ENCODE data around the gene TTLL9. TPM values are rescaled to one million over a fixed set of nuclear protein-coding genes. Genes with fewer than 3 reads are reported as not detected.

Gene TTLL9, protein sequence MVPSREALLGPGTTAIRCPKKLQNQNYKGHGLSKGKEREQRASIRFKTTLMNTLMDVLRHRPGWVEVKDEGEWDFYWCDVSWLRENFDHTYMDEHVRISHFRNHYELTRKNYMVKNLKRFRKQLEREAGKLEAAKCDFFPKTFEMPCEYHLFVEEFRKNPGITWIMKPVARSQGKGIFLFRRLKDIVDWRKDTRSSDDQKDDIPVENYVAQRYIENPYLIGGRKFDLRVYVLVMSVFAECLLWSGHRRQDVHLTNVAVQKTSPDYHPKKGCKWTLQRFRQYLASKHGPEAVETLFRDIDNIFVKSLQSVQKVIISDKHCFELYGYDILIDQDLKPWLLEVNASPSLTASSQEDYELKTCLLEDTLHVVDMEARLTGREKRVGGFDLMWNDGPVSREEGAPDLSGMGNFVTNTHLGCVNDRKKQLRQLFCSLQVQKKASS
- not detected in 2 replicates for total RNA-seq

DNA sequence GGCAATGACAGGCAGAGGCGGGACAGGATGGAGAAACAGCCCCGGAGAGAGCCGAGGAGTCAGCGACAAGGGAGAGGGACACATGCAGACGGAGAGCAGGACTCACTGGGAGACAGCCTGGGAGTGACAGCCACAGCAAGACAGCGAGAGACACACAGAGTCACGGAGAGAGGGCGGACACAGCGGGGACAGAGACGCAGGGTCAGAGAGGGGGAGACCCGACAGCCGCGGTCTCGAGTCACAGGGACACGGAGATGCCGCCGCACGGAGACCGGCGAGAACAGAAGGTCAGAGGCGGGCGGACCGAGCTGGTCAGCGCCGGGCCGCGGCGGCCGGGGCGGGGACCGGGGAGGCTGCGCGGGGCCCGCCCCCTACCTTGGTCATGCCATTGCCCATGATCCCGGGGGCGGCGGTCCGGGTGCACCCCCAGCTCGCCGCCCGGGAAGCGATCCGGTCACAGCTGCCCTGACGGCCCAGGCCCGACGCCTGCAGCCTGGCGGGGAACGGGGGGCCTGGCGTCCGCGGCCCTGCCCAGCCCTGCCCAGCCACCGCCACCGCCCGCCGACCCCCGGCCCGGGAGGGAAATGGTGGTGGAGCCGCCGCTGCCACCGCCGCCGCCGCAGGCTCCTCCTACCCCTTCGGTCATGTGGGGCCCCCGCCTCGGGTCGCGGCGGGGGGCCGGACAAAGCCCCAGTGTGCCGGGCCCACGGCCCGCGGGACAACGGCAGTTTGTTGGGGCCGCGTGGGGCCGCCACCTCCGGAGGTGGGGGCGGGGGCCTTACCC is at the start of gene TTLL9, which contains the start of gene DUSP15:
Gene TTLL9, plus strand, starts transcription at position 693 of the 784 bp plus-strand sequence. CDS start 493 bp downstream, outside the sequence.
Gene DUSP15, minus strand, starts transcription at position 586 of the 784 bp plus-strand sequence. Its CDS starts 190 bp downstream, at position 396.

DNA sequence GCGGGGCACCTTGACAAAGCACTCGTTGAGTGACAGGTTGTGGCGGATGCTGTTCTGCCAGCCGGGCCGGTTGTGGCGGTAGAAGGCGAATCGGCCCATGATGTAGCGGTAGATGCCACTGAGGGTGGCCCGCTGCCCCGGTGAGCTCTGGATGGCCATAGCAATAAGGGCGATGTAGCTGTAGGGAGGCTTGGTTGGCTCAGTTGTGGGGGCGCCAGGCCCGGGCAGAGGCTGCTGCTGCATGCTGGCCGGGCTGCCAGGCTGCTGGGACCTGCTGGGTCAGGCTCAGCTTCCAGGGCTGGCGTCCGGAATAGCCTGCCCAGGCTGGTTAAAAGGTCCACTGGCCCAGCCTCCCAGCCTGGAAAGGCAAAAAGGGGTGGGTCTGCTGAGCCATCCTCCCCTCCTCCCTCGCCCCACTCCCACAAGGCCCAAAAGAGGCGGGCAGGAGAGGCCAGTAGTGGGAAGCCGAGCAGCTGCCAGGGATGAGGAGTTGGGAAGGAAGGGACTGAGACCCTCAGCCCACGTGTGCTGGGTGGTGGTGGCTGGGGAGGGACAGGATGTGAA is 25.1 kb upstream of the TTLL9 start, which contains the start of gene FOXS1:
Gene FOXS1, minus strand, starts transcription at position 305 of the 564 bp plus-strand sequence. Its CDS starts 62 bp downstream, at position 243.

DNA sequence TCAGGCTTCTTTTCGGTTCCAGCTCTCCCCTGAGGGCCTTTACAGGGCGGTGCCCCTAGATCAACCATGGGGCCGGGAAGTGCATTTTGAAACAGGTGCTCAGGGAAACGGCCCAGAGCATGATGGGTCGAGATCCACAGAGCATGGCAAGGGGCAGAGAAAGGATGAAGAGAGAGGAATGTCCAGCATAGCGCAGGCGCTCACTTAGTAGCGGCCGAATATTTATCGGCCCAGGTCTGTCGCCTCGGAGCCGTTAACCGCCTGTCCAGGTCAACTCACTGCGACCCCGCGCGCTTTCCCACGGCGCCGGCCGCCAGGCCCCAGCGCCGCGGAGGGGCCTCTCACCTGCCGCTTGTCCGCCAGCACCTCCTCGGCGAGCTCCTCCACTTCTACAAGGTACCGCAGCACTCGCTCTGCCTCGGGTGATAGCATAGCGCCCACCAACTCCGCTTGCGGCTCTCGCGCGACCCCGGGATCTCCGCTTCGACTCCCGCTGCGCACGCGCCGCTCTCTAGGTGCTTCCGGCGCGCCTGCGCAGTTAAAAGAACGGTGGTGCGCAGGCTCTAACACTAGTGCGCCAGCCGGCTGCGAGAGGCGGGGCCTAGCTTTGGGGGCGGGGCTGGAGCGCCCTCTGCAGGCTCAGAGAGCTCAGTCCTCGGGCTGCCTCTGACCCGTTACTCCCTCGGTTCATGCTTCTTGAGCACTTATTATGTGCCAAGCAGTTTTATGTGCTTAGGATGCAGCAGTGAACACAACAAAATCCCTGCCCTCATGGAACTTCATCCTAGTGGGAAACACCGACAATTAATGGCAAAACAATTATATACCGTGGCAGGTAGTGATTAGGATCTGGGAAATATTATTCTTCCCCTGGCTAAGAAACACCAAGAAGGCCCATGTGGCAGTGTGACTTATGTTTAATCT is 81.4 kb downstream of the TTLL9 start, which contains the start of gene PDRG1:
Gene PDRG1, minus strand, starts transcription at position 517 of the 924 bp plus-strand sequence. Its CDS starts 85 bp downstream, at position 432.

DNA sequence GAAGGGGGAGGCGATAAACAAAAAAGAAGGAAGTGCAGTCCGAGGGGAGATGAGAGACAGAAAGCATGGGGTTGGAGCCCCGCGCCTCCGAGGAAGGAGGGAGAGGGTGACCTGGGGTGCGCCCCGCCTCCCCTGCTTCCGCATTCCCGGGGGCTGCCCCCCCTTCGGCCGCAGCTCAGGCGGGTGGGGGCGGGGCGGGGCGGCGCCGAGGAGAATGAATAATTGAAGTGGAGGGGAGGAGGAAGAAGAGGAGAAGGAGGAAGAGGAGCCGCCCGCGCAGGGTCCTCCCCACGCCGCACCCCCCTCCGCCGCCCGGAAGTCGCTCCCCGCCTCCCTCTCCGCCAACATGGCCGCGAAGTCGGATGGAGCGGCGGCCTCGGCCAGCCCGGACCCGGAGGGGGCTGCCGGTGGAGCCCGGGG is 97.4 kb downstream of the TTLL9 start, which contains the start of gene XKR7:
Gene XKR7, plus strand, starts transcription at position 322 of the 420 bp plus-strand sequence. Its CDS starts 25 bp downstream, at position 347.

Small RNA genes lying within 50 kb of the gene (small RNA-seq; reads per million reads assigned to genes)
- gene RNU1-94P = 18.3 reads per million, percentile 95 among the genes with 10 or more reads in this experiment

Other genes starting within 250 kb of the TTLL9 start
- gene COX4I2, start 232.7 kb upstream of the TTLL9 start, total RNA-seq = not detected in 2 replicates
- gene BCL2L1, start 147.8 kb upstream of the TTLL9 start, total RNA-seq = 77.1 and 98.5 TPM in 2 replicates
- 11.2 and 12.3 TPM in 2 replicates for gene TPX2, start 131.3 kb upstream of the TTLL9 start, total RNA-seq
- under 0.01 and 0.12 TPM in 2 replicates for gene MYLK2, start 51.3 kb upstream of the TTLL9 start, total RNA-seq
- gene FOXS1, start 25.0 kb upstream of the TTLL9 start, total RNA-seq = 0.16 TPM in 1 of 2 replicates, not detected in the other
- 2.1 TPM in 1 of 2 replicates, not detected in the other for gene DUSP15, start 107 bp upstream of the TTLL9 start, total RNA-seq
- gene PDRG1, start 81.4 kb downstream of the TTLL9 start, total RNA-seq = 2.8 and 4.0 TPM in 2 replicates
- not detected in 2 replicates for gene XKR7, start 97.5 kb downstream of the TTLL9 start, total RNA-seq
- gene CCM2L, start 139.8 kb downstream of the TTLL9 start, total RNA-seq = not detected in 2 replicates
- 0.65 TPM in 1 of 2 replicates, not detected in the other for gene HCK, start 181.6 kb downstream of the TTLL9 start, total RNA-seq
- gene TM9SF4, start 239.1 kb downstream of the TTLL9 start, total RNA-seq = 57.3 and 57.8 TPM in 2 replicates

All from hair follicle dermal papilla cell (primary cell).